Prostate gland (tissue), 2 donors: ENCODE results near the gene CNTN4.

Experiments
- CTCF ChIP-seq, 4 experiments: fragments of 200-600 bp in 2 of 4; fragments of 450-650 bp in 2 of 4; sonication (generic) in 2 of 4; IDR thresholded peaks; 1 replicate in 3 of 4; 2 replicates in 1 of 4; pipeline ENCODE4 v1.5.1; 2016 to 2019; ENCODE audit warnings: antibody characterized with exemption in 4 of 4, mild to moderate bottlenecking in 2 of 4, moderate library complexity in 2 of 4
- POLR2A ChIP-seq: fragments of 450-650 bp; IDR thresholded peaks from one replicate; pipeline ENCODE4 v1.6.1; 2016; ENCODE audit warnings: antibody characterized with exemption, mild to moderate bottlenecking
- POLR2AphosphoS5 ChIP-seq: sonication (generic); formaldehyde crosslinking; IDR thresholded peaks from one replicate; pipeline ENCODE4 v1.6.1; 2017; ENCODE audit warnings: antibody characterized with exemption

- TF ChIP-seq CTCF (IDR thresholded peaks at IDR 0.05) (no peak), POLR2A (no peak), POLR2AphosphoS5 (no peak)
Measured at GRCh38 chr3:2937592-2937991, 838.9 kb downstream of the CNTN4 start.
